ENCODE results near the gene CELSR3. TPM values are rescaled to one million over a fixed set of nuclear protein-coding genes. Genes with fewer than 3 reads are reported as not detected.

The CELSR3 gene
- total RNA-seq, 1 experiment from 2014 or later = 23.9 TPM

GRCh38 chr3:48695393-48695753, 32.7 kb upstream of the CELSR3 start:
- Histone ChIP-seq H3K27ac (ENCODE audit: insufficient read length, low read depth, low read length) (no peak overlapping the region), H4K91ac (ENCODE audit: insufficient read length, low read depth, low read length) (no peak overlapping the region), H2BK15ac (ENCODE audit: low read depth, low read length) (no peak overlapping the region), H2AK5ac (ENCODE audit: insufficient read length, low read length) (no peak overlapping the region), H3K9me3 (ENCODE audit: control insufficient read depth, low read depth, low read length) (no peaks in the 10 kb centered on the region), H3K79me1 (ENCODE audit: insufficient read depth, low read depth, low read length, poor library complexity, severe bottlenecking) (peaks cover 9% of the 10 kb centered on the region), H2BK12ac (ENCODE audit: insufficient read length, low read depth, low read length) (no peak overlapping the region), H3K18ac (ENCODE audit: insufficient read length, low read depth, low read length) (peak overlapping the region; percentile 37), H3K4me2 (ENCODE audit: insufficient read depth, insufficient read length, low read length) (no peak overlapping the region), H2BK120ac (ENCODE audit: low read depth, low read length, poor library complexity, severe bottlenecking) (no peak overlapping the region), H3K14ac (ENCODE audit: insufficient read depth, low read length) (0 out of 2 replicates have a peak overlapping the region, but pooled peaks have one; percentile 44), H3K23ac (ENCODE audit: insufficient read length, low read depth, low read length) (no peak overlapping the region), H4K5ac (ENCODE audit: insufficient read length, low read depth, low read length) (no peak overlapping the region), H2BK20ac (ENCODE audit: low read depth, low read length, poor library complexity, severe bottlenecking) (no peak overlapping the region), H3K23me2 (ENCODE audit: insufficient read length, low read depth, low read length, poor library complexity, severe bottlenecking) (no peaks in the 10 kb centered on the region), H2AFZ (ENCODE audit: low read length) (no peak overlapping the region), H3K4ac (ENCODE audit: low read depth, low read length) (no peak overlapping the region; the same call in 1 of the 2 replicates), H3K4me1 (ENCODE audit: insufficient read depth, low read length) (no peaks in the 10 kb centered on the region; the same call in 1 of the 2 replicates), H3K56ac (ENCODE audit: insufficient read length, low read depth, low read length) (no peak overlapping the region), H3K9ac (ENCODE audit: extremely low read depth, insufficient read length, low read length) (no peak overlapping the region), H3K79me2 (ENCODE audit: insufficient read depth, low read length) (peaks cover 20% of the 10 kb centered on the region; the same call in 1 of the 2 replicates), H4K8ac (replicated peaks; ENCODE audit: insufficient read length, low read depth, low read length) (no peak overlapping the region), H3K27me3 (ENCODE audit: insufficient read depth, low read length) (no peaks in the 10 kb centered on the region), H3T11ph (ENCODE audit: low read length) (no peak overlapping the region), H2BK5ac (ENCODE audit: insufficient read length, low read length) (no peak overlapping the region), H4K20me1 (ENCODE audit: control insufficient read depth, insufficient read depth, insufficient read length) (peaks cover 2% of the 10 kb centered on the region)
- H3K27me3 Mint-ChIP-seq (ENCODE audit: low read depth) = no peaks in the 10 kb centered on the region
- no peaks in the 10 kb centered on the region for H3K9me3 Mint-ChIP-seq
- peak overlapping the region; percentile 25 to 62; a peak in 4 of 5 replicates for H3K4me3 Mint-ChIP-seq
- peaks cover 56 to 80% (median 69%) of the 10 kb centered on the region in 3 experiments for H3K36me3 Mint-ChIP-seq (ENCODE audit: insufficient read depth in 1 of 3, low read depth in 3 of 3)
- H3K4me1 Mint-ChIP-seq = peaks cover 25 to 28% of the 10 kb centered on the region in 2 experiments
- peak overlapping the region; percentile 93 to 97 (median 96) for H3K27ac Mint-ChIP-seq
- peak; percentile 90 for DNase-seq
- no peak for TF ChIP-seq CTCF (conservative IDR thresholded peaks at IDR 0.05)
- no CpG with 5 or more reads among the region's 9 CpGs for WGBS (ENCODE audit: extremely low coverage, insufficient read length, low lambda C conversion rate)

Data from H9 (cell line).